ENCODE data around the gene COX7C.

GRCh38 chr5:86626149-86626548, 8.4 kb downstream of the COX7C start:
- TF ChIP-seq CTCF (IDR thresholded peaks at IDR 0.05) (no peak), POLR2A (IDR thresholded peaks at IDR 0.05) (no peak)
